HEK293T (cell line): Measurements from ENCODE around the gene SPRR4.

Source experiments
- CTCF ChIA-PET: fragments of 350-600 bp; formaldehyde crosslinking; extraction: SDS; loops from one replicate; lab custom pipeline; 2021; ENCODE audit warnings: antibody characterized with exemption, inconsistent platforms; lab: Yijun Ruan, JAX
- POLR2A ChIA-PET: fragments of 350-600 bp; formaldehyde crosslinking; extraction: SDS; loops from one replicate; lab custom pipeline; 2020; ENCODE audit warnings: antibody characterized with exemption, inconsistent platforms; lab: Yijun Ruan, JAX
- DNase-seq: peaks from one replicate; pipeline ENCODE4 v3.0.0; 2012; ENCODE audit warnings: mixed read lengths; ENCODE audit errors: extremely low spot score
- ARNT ChIP-seq: fragments of 450-650 bp; IDR thresholded peaks from 2 replicates; pipeline ENCODE4 v1.6.1; 2017; ENCODE audit warnings: mild to moderate bottlenecking
- BHLHE40 ChIP-seq: fragments of 450-650 bp; IDR thresholded peaks from 2 replicates; pipeline ENCODE4 v1.6.1; 2016; ENCODE audit warnings: mild to moderate bottlenecking, moderate library complexity, borderline replicate concordance
- CTBP1 ChIP-seq: fragments of 450-650 bp; IDR thresholded peaks from 2 replicates; pipeline ENCODE4 v1.6.1; 2016; ENCODE audit warnings: borderline replicate concordance
- ELF4 ChIP-seq: fragments of 450-650 bp; IDR thresholded peaks from 2 replicates; pipeline ENCODE4 v1.6.1; 2017; ENCODE audit warnings: antibody characterized with exemption
- FOXA1 ChIP-seq: fragments of 450-650 bp; IDR thresholded peaks from 2 replicates; pipeline ENCODE4 v1.6.1; 2016; ENCODE audit warnings: mild to moderate bottlenecking
- FOXK2 ChIP-seq: fragments of 450-650 bp; IDR thresholded peaks from 2 replicates; pipeline ENCODE4 v1.6.1; 2016; ENCODE audit warnings: mild to moderate bottlenecking
- FOXM1 ChIP-seq: fragments of 450-650 bp; IDR thresholded peaks from 2 replicates; pipeline ENCODE4 v1.6.1; 2017; ENCODE audit warnings: mild to moderate bottlenecking, borderline replicate concordance
- HDGF ChIP-seq: fragments of 450-650 bp; IDR thresholded peaks from 2 replicates; pipeline ENCODE4 v1.6.1; 2017; ENCODE audit warnings: antibody characterized with exemption, borderline replicate concordance
- L3MBTL2 ChIP-seq: fragments of 450-650 bp; conservative IDR thresholded peaks from 2 replicates; pipeline ENCODE4 v1.6.1; 2016; ENCODE audit warnings: mild to moderate bottlenecking
- LEF1 ChIP-seq: fragments of 450-650 bp; IDR thresholded peaks from 2 replicates; pipeline ENCODE4 v1.6.1; 2017; ENCODE audit warnings: mild to moderate bottlenecking, borderline replicate concordance
- NFRKB ChIP-seq: fragments of 450-650 bp; IDR thresholded peaks from 2 replicates; pipeline ENCODE4 v1.6.1; 2016; ENCODE audit warnings: mild to moderate bottlenecking, moderate library complexity
- SP1 ChIP-seq: fragments of 450-650 bp; IDR thresholded peaks from 2 replicates; pipeline ENCODE4 v1.6.1; 2017
- SUZ12 ChIP-seq: fragments of 450-650 bp; IDR thresholded peaks from 2 replicates; pipeline ENCODE4 v1.6.1; 2016; ENCODE audit warnings: mild to moderate bottlenecking
- TARDBP ChIP-seq: fragments of 450-650 bp; IDR thresholded peaks from 2 replicates; pipeline ENCODE4 v1.6.1; 2016
- ZNF384 ChIP-seq: fragments of 450-650 bp; IDR thresholded peaks from 2 replicates; pipeline ENCODE4 v1.6.1; 2016
- TF ChIP-seq, protein P1 (sequence below): fragments of 450-650 bp; IDR thresholded peaks from 2 replicates; pipeline ENCODE4 v1.6.1; 2016

The SPRR4 gene, protein sequence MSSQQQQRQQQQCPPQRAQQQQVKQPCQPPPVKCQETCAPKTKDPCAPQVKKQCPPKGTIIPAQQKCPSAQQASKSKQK

GRCh38 chr1:152970495-152970894, at the start of gene SPRR4:
Gene SPRR4, plus strand, starts transcription at chr1:152970648. Its CDS starts 1,243 bp downstream, at chr1:152971891.
- ChIA-PET POLR2A (no interaction called here), CTCF (no interaction called here)
- no peak for DNase-seq
- TF ChIP-seq FOXM1 (no peak), LEF1 (no peak), ELF4 (no peak), NFRKB (no peak), FOXA1 (no peak), L3MBTL2 (no peak), SUZ12 (no peak), SP1 (no peak), FOXK2 (no peak), TARDBP (no peak), HDGF (no peak), ARNT (no peak)

DNA sequence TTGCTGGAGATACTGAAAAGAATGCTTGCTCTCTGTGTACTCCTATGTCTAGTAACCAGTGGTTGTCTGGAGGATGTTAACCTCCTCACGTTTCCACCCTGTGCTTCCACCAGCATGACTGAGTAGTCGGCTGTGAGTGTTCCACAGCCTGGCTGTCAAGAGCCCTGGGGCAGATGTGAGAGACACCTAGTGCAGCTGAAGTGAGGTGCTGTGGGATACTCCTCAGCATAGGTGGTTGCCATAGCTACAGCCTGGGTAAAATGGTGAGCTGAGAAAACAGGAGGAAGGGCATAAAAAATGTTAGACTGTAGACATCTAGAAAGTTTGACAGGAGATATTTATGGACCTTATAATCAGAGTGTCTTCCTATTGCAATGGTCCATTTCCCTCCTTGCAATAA, 46.3 kb upstream of the SPRR4 start:
- ChIA-PET CTCF (no interaction called here), POLR2A (no interaction called here)
- TF ChIP-seq SUZ12 (no peak), ELF4 (no peak), L3MBTL2 (no peak), HDGF (no peak), BHLHE40 (no peak)
- no peak for DNase-seq

DNA sequence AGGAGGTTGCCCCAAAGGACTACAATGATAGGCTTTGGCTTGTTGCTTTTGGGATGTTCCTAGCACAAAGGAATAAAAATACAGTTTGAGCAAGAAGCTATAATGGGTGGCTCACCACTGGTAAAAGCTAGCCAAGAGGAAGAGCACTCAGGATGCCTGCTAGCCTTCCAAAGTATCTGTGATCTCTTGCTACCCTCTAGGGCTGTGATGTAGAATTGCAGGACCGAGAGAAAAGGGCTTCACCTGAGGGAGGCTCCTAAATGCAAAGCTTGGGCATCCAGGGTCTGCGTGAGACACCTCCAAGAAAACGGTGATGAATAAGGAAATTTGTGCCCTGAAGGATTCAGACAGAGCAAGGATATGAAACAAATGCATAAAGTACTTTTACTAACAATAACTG, 44.4 kb upstream of the SPRR4 start:
- no peak for DNase-seq
- POLR2A ChIA-PET, result no interaction called here
- CTCF ChIA-PET, result interaction anchor here (0.6 to 1.7 kb wide), 3 partner anchors 56 to 313 kb away, joined by 3 to 10 read pairs (median 3); partner anchors contain the start of gene SPRR3

GRCh38 chr1:152928671-152929070, 41.8 kb upstream of the SPRR4 start:
- POLR2A ChIA-PET, result no interaction called here
- TF ChIP-seq SP1 (no peak), FOXM1 (no peak), SUZ12 (no peak), FOXK2 (no peak), ARNT (no peak), TARDBP (no peak), ZNF384 (no peak), BHLHE40 (no peak), ELF4 (no peak), NFRKB (no peak), L3MBTL2 (no peak), CTBP1 (no peak), FOXA1 (no peak), LEF1 (no peak), HDGF (no peak)
- TF ChIP-seq, protein P1, sequence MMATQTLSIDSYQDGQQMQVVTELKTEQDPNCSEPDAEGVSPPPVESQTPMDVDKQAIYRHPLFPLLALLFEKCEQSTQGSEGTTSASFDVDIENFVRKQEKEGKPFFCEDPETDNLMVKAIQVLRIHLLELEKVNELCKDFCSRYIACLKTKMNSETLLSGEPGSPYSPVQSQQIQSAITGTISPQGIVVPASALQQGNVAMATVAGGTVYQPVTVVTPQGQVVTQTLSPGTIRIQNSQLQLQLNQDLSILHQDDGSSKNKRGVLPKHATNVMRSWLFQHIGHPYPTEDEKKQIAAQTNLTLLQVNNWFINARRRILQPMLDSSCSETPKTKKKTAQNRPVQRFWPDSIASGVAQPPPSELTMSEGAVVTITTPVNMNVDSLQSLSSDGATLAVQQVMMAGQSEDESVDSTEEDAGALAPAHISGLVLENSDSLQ, result no peak
- CTCF ChIA-PET, result no interaction called here
- no peak for DNase-seq

More for the DNA sequence above, 44.4 kb upstream of the SPRR4 start:
- TF ChIP-seq, protein P1, result no peak
- no peak for TF ChIP-seq ARNT
- no peak for TF ChIP-seq CTBP1
- TF ChIP-seq NFRKB, result no peak
- no peak for TF ChIP-seq FOXA1
- no peak for TF ChIP-seq SUZ12

GRCh38 chr1:152932170-152932811, 38.2 kb upstream of the SPRR4 start:
- ChIA-PET POLR2A (no interaction called here), CTCF (no interaction called here)
- TF ChIP-seq FOXA1, result no peak
- no peak for TF ChIP-seq HDGF
- no peak for TF ChIP-seq SUZ12
- TF ChIP-seq NFRKB, result no peak
- no peak for TF ChIP-seq FOXM1
- TF ChIP-seq L3MBTL2, result no peak
- TF ChIP-seq CTBP1, result no peak
- DNase-seq, result no peak

GRCh38 chr1:152933196-152933595, 37.3 kb upstream of the SPRR4 start:
- ChIA-PET CTCF (no interaction called here), POLR2A (no interaction called here)
- TF ChIP-seq LEF1 (no peak), FOXM1 (no peak), FOXK2 (no peak), BHLHE40 (no peak), FOXA1 (no peak), HDGF (no peak), CTBP1 (no peak), L3MBTL2 (no peak), ZNF384 (no peak), TARDBP (no peak), ARNT (no peak), ELF4 (no peak), SP1 (no peak)
- TF ChIP-seq, protein P1, result no peak
- DNase-seq, result no peak
